Activated T-helper 1 cell treated with anti-CD3 and anti-CD28 coated beads, Interleukin-2, amount 50 U/mL, for 16 hours (primary cell): Measurements from ENCODE around the gene CATSPERZ.

Experiments
- DNase-seq, 2 donors: peaks; one replicate each; pipeline ENCODE4 v3.0.0-alpha.2; 2020; ENCODE audit warnings: low read depth in 1 of 2, low spot score in 1 of 2

CATSPERZ gene

GRCh38 chr11:64340671-64341335 is 40.6 kb downstream of the CATSPERZ start:
- DNase-seq, result peak; percentile 54 to 65

- no peak for DNase-seq
Measured at GRCh38 chr11:64341429-64341828, 41.3 kb downstream of the CATSPERZ start.

- DNase-seq, result peak; percentile 78 to 81
Measured at GRCh38 chr11:64341851-64342791, 42.0 kb downstream of the CATSPERZ start.

- DNase-seq, result no peak
Measured at GRCh38 chr11:64342869-64343745, 42.9 kb downstream of the CATSPERZ start.

- no peak for DNase-seq
Measured at GRCh38 chr11:64343767-64344559, 43.8 kb downstream of the CATSPERZ start.

GRCh38 chr11:64344787-64345186 is 44.6 kb downstream of the CATSPERZ start:
- DNase-seq, result no peak

- no peak for DNase-seq
Measured at GRCh38 chr11:64347193-64347867, 47.2 kb downstream of the CATSPERZ start.

GRCh38 chr11:64348383-64349024 is 48.3 kb downstream of the CATSPERZ start:
- DNase-seq, result no peak

- DNase-seq, result no peak
Measured at GRCh38 chr11:64349025-64349387, 48.8 kb downstream of the CATSPERZ start.

GRCh38 chr11:64349404-64349803 is 49.2 kb downstream of the CATSPERZ start:
- DNase-seq, result no peak

GRCh38 chr11:64351136-64351631 is 51.0 kb downstream of the CATSPERZ start:
- DNase-seq, result no peak

- DNase-seq, result no peak
Measured at GRCh38 chr11:64352099-64352994, 52.2 kb downstream of the CATSPERZ start.

- no peak for DNase-seq
Measured at GRCh38 chr11:64352995-64353714, 53.0 kb downstream of the CATSPERZ start.

- DNase-seq, result no peak
Measured at GRCh38 chr11:64353715-64354506, 53.8 kb downstream of the CATSPERZ start.
